Cerebellar cortex (tissue), 1 donor: ENCODE measurements around the gene ADGRA1.
"Not testable (repeated sequence)": the region's sequence is repeated elsewhere in the genome, so short reads cannot be mapped to it uniquely, and the experiment has no call there.

ENCODE experiments used
- DNase-seq: peaks from one replicate; pipeline ENCODE4 v3.0.0-alpha.2; 2015; ENCODE audit warnings: low spot score

Gene ADGRA1

GRCh38 chr10:133111640-133112039, 23.9 kb downstream of the ADGRA1 start:
- not testable (repeated sequence) for DNase-seq

- no peak for DNase-seq
These were observed 25.6 kb downstream of the ADGRA1 start for GRCh38 chr10:133113146-133113830.

GRCh38 chr10:133113847-133114246, 26.1 kb downstream of the ADGRA1 start:
- DNase-seq, result no peak

GRCh38 chr10:133114251-133114650, 26.5 kb downstream of the ADGRA1 start:
- no peak for DNase-seq

- DNase-seq, result no peak
These were observed 27.2 kb downstream of the ADGRA1 start for GRCh38 chr10:133114726-133115452.

- no peak for DNase-seq
These were observed 27.7 kb downstream of the ADGRA1 start for GRCh38 chr10:133115453-133115842.

- no peak for DNase-seq
These were observed 28.3 kb downstream of the ADGRA1 start for GRCh38 chr10:133115976-133116375.

- no peak for DNase-seq
These were observed 28.7 kb downstream of the ADGRA1 start for GRCh38 chr10:133116455-133116854.

GRCh38 chr10:133117036-133117687, 29.4 kb downstream of the ADGRA1 start:
- DNase-seq, result no peak

- no peak for DNase-seq
These were observed 30.0 kb downstream of the ADGRA1 start for GRCh38 chr10:133117688-133118071.

GRCh38 chr10:133121479-133121878, 33.8 kb downstream of the ADGRA1 start:
- no peak for DNase-seq

GRCh38 chr10:133122171-133122935, 34.6 kb downstream of the ADGRA1 start:
- DNase-seq, result no peak

- DNase-seq, result no peak
These were observed 35.5 kb downstream of the ADGRA1 start for GRCh38 chr10:133123050-133123745.

GRCh38 chr10:133123746-133124356, 36.1 kb downstream of the ADGRA1 start:
- DNase-seq, result no peak

GRCh38 chr10:133124357-133125211, 36.9 kb downstream of the ADGRA1 start:
- peak; percentile 32 for DNase-seq

- no peak for DNase-seq
These were observed 38.2 kb downstream of the ADGRA1 start for GRCh38 chr10:133125901-133126300.

- no peak for DNase-seq
These were observed 38.9 kb downstream of the ADGRA1 start for GRCh38 chr10:133126431-133127290.

- DNase-seq, result no peak
These were observed 39.8 kb downstream of the ADGRA1 start for GRCh38 chr10:133127291-133128125.
